Lung (tissue), 12 donors: Measurements from ENCODE around the gene PDLIM3. TPM values are rescaled to one million over a fixed set of nuclear protein-coding genes. Genes with fewer than 3 reads are reported as not detected.

Experiments used
- ATAC-seq: fragments of 200-7000 bp; cut with Tn5 transposase; one replicate; pipeline ENCODE4 v1.9.1; 2020; ENCODE audit warnings: moderate number of reproducible peaks; ENCODE audit not compliant: insufficient read depth, low FRiP score
- DNase-seq, 3 donors: peaks; one replicate each; pipeline ENCODE4 v3.0.0-alpha.2; 2013 to 2017
- H3K27ac ChIP-seq, 2 donors: one replicate each; pipeline ENCODE4 v1.5.1; 2013; ENCODE audit warnings: mild to moderate bottlenecking in 2 of 2, moderate library complexity in 2 of 2, control low read depth in 1 of 2, inconsistent platforms in 1 of 2, low read depth in 1 of 2, low read length in 1 of 2
- H3K27me3 ChIP-seq, 3 donors: one replicate each; pipeline ENCODE4 v1.5.1; 2013; ENCODE audit warnings: low read length in 2 of 3; ENCODE audit not compliant: control insufficient read depth in 3 of 3, insufficient read depth in 3 of 3
- H3K36me3 ChIP-seq, 4 donors: one replicate each; pipeline ENCODE4 v1.5.1; 2013; ENCODE audit warnings: low read length in 4 of 4, mild to moderate bottlenecking in 1 of 4, moderate library complexity in 1 of 4; ENCODE audit not compliant: control insufficient read depth in 4 of 4, insufficient read depth in 4 of 4
- H3K4me1 ChIP-seq, 5 donors: one replicate each; pipeline ENCODE4 v1.5.1; 2013; ENCODE audit warnings: low read length in 5 of 5, mild to moderate bottlenecking in 2 of 5, moderate library complexity in 1 of 5; ENCODE audit not compliant: control insufficient read depth in 5 of 5, insufficient read depth in 5 of 5
- H3K4me3 ChIP-seq: one replicate; pipeline ENCODE4 v1.5.1; 2013; ENCODE audit warnings: mild to moderate bottlenecking, control low read depth, moderate library complexity
- H3K9ac ChIP-seq, 2 donors: one replicate each; pipeline ENCODE4 v1.5.1; 2013; ENCODE audit warnings: low read length in 2 of 2, control low read depth in 1 of 2; ENCODE audit not compliant: insufficient read depth in 1 of 2
- H3K9me3 ChIP-seq, 4 donors: one replicate each; pipeline ENCODE4 v1.5.1; 2013; ENCODE audit warnings: low read length in 3 of 4, mild to moderate bottlenecking in 1 of 4, moderate library complexity in 1 of 4; ENCODE audit not compliant: control insufficient read depth in 4 of 4, insufficient read depth in 3 of 4
- CTCF ChIP-seq: IDR thresholded peaks from 2 replicates; pipeline ENCODE4 v1.5.1; 2012; ENCODE audit warnings: mild to moderate bottlenecking; ENCODE audit errors: control extremely low read depth, extremely low read depth
- WGBS, 2 donors: extraction: QIAGEN DNeasy Blood & Tissue Kit; methylation state at CpG; one replicate each; pipeline ENCODE4 v1.1.7; 2013; 5-methylcytosine and 5-hydroxymethylcytosine counted together
- polyA plus RNA-seq, 2 donors: library from polyadenylated mRNA; stranded (reverse); fragments of 200-250 nt; gene quantifications; one replicate each; pipeline ENCODE4 v1.2.1, GENCODE V29; 2013
- total RNA-seq, 2 donors: library from RNA; depleted of rRNA in 1 of 2; stranded (reverse); fragments of >200 nt in 1 of 2; gene quantifications; one replicate each; pipeline ENCODE4 v1.2.1, GENCODE V29; 2014 to 2021
- donor health status: control.
- donor health status: control.
- donor health status: Bipolar disorder and iron deficiency.
- donor health status: healthy.
- donor health status: DM: yes; HTN: yes; CAD: no.

Gene PDLIM3
- total and polyA plus RNA-seq, 4 donors, result 21.5 to 58.1 (median 33.9) TPM

GRCh38 chr4:185535612-185536410, 504 bp upstream of the PDLIM3 start:
- H3K36me3 ChIP-seq, result no peaks in the 10 kb centered on the region
- peaks cover 0 to 21% (median 4%) of the 10 kb centered on the region in 3 donors for H3K27me3 ChIP-seq
- H3K4me1 ChIP-seq, result peaks cover 0 to 20% (median 2%) of the 10 kb centered on the region in 5 donors
- H3K9ac ChIP-seq, result peak overlapping the region in 1 of 2 donors; percentile 96
- ATAC-seq (no peak), DNase-seq (peak in 1 of 3 donors; percentile 52)
- TF ChIP-seq CTCF, result no peak
- 10 to 14% methylated on average over 32 of the region's 32 CpGs for WGBS, 2 donors
- H3K27ac ChIP-seq, result peak overlapping the region; percentile 45 to 72
- H3K4me3 ChIP-seq, result peak overlapping the region; percentile 40
- H3K9me3 ChIP-seq, result no peaks in the 10 kb centered on the region

- Histone ChIP-seq H3K27me3 (peaks cover 0 to 21% (median 4%) of the 10 kb centered on the region in 3 donors), H3K9ac (peak overlapping the region in 1 of 2 donors; percentile 85), H3K4me1 (peaks cover 0 to 11% (median 0%) of the 10 kb centered on the region in 5 donors), H3K27ac (peak overlapping the region; percentile 90 to 93), H3K36me3 (no peaks in the 10 kb centered on the region), H3K4me3 (peak overlapping the region; percentile 74), H3K9me3 (no peaks in the 10 kb centered on the region)
- DNase-seq (peak in 2 of 3 donors; percentile 53 to 68), ATAC-seq (peak; percentile 53)
- WGBS, 2 donors, result 0 to 2% methylated on average over 10 of the region's 10 CpGs
- no peak for TF ChIP-seq CTCF
These were observed 819 bp downstream of the PDLIM3 start for GRCh38 chr4:185534511-185534865.

- DNase-seq, result no peak
- peak overlapping the region in 1 of 2 donors; percentile 35 for H3K27ac ChIP-seq
- peaks cover 0 to 21% (median 4%) of the 10 kb centered on the region in 3 donors for H3K27me3 ChIP-seq
- H3K4me1 ChIP-seq, result peaks cover 0 to 11% (median 2%) of the 10 kb centered on the region in 5 donors
- H3K36me3 ChIP-seq, result peaks cover 0 to 3% (median 0%) of the 10 kb centered on the region in 4 donors
- no peak for ATAC-seq
- TF ChIP-seq CTCF, result no peak
- H3K9ac ChIP-seq, result no peak overlapping the region
- no peaks in the 10 kb centered on the region for H3K9me3 ChIP-seq
- H3K4me3 ChIP-seq, result no peak overlapping the region
- WGBS, 2 donors, result 88 to 90% methylated on average over 6 of the region's 6 CpGs
These were observed 2.4 kb downstream of the PDLIM3 start for GRCh38 chr4:185532795-185533324.
